ENCODE data around the gene SHMT1. TPM values are rescaled to one million over a fixed set of nuclear protein-coding genes. Genes with fewer than 3 reads are reported as not detected.
"Not testable (repeated sequence)": the region's sequence is repeated elsewhere in the genome, so short reads cannot be mapped to it uniquely, and the experiment has no call there.

SHMT1 gene
- total RNA-seq, result 19.2 to 22.4 TPM (median 20.5 TPM) in 3 replicates

DNA sequence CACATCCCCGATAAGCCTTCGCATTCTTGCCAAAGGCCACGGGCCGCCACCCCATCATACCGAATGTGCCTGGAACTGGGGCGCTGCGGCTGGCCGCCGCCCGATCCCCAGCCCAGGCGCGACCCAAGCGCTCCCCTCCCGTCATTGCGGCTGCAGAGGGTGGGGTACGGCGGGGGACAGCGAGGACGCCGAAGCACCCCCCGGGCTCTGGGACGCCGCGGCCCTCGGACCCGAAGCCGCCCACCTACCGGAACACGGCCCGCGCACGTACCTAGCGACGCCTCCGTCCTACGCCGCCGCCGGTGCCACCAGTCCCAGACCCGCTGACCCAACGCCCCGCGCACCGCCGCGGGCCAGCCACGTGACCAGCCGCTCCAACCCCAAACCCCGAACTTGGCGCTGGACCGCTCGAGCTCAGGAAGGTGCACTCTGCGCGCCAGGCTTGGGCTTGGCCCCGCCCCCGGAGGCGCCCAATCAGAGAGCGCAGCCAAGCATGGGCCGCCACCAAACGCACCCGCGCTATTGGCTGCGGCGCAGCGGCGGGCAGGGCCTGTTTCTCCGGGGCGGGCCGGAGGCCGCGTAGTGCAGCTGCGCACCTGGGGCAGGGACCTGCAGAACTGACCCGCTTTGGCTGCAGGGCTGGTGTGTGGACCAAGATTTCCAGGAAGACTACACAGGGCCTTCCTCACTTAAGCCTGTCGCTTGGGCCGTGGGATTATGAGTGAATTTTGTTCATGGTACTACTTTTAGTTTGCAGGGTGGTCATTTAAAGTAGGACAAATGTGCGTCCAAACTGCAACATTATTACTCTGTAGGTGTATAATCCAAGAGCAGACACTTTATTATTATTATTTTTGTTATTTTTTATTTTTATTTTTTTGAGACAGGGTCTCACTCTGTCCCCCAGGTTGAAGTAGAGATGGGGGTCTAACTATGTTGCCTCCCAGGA, at the start of gene SHMT1:
SHMT1 (minus strand) TSS at position 450 of the 949 bp plus-strand sequence. CDS start 7,569 bp downstream, outside the sequence.
- H3K27me3 Mint-ChIP-seq (ENCODE audit: low read depth), result no peaks in the 10 kb centered on the region
- TF ChIP-seq, protein P1, sequence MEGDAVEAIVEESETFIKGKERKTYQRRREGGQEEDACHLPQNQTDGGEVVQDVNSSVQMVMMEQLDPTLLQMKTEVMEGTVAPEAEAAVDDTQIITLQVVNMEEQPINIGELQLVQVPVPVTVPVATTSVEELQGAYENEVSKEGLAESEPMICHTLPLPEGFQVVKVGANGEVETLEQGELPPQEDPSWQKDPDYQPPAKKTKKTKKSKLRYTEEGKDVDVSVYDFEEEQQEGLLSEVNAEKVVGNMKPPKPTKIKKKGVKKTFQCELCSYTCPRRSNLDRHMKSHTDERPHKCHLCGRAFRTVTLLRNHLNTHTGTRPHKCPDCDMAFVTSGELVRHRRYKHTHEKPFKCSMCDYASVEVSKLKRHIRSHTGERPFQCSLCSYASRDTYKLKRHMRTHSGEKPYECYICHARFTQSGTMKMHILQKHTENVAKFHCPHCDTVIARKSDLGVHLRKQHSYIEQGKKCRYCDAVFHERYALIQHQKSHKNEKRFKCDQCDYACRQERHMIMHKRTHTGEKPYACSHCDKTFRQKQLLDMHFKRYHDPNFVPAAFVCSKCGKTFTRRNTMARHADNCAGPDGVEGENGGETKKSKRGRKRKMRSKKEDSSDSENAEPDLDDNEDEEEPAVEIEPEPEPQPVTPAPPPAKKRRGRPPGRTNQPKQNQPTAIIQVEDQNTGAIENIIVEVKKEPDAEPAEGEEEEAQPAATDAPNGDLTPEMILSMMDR (IDR thresholded peaks at IDR 0.05; ENCODE audit: unreplicated experiment), result no peak
- no peaks in the 10 kb centered on the region for H3K36me3 Mint-ChIP-seq
- H3K27ac Mint-ChIP-seq, result peak within 1 kb of the TSS; percentile 50
- peak; percentile 83 to 90 for DNase-seq (ENCODE audit: low spot score in 2 of 2, unreplicated experiment in 2 of 2)
- no peaks in the 10 kb centered on the region for H3K9me3 Mint-ChIP-seq
- peak within 1 kb of the TSS; percentile 86 for H3K4me3 Mint-ChIP-seq
- H3K4me1 Mint-ChIP-seq, result peaks cover 15% of the 10 kb centered on the region

DNA sequence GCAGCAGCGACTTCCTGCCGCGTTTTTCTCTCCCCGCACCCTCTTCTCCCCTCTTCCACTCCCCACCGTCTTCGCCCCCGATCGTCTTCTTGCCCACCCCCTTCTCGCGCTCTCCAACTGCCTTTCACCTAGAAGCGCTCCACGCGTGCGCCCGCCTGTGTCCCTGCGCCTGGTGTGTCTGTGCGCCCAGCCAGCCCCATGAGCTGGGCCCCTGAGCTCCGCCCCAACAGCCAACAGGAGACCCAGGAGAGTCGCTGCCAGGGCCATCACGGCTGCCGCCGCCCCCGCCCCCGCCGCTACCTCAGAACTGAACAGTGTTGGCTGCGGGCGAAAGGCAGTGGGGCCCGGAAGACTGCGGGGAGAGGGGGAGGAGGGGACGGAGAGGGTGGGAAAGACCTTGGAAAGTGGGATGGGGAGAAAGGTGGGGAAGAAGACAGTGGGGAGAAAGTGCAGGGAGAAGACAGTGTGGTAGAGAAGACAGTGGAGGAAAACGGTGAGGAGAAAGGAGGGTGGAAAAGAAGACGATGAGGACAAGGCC, 48.7 kb upstream of the SHMT1 start:
- H3K9me3 Mint-ChIP-seq; H3K27me3 Mint-ChIP-seq (ENCODE audit: low read depth); H3K27ac Mint-ChIP-seq; H3K36me3 Mint-ChIP-seq; DNase-seq (ENCODE audit: low spot score in 2 of 2, unreplicated experiment in 2 of 2): not testable (repeated sequence)
- Mint-ChIP-seq H3K4me1 (peaks cover 21% of the 10 kb centered on the region), H3K4me3 (peak overlapping the region; percentile 88)

DNA sequence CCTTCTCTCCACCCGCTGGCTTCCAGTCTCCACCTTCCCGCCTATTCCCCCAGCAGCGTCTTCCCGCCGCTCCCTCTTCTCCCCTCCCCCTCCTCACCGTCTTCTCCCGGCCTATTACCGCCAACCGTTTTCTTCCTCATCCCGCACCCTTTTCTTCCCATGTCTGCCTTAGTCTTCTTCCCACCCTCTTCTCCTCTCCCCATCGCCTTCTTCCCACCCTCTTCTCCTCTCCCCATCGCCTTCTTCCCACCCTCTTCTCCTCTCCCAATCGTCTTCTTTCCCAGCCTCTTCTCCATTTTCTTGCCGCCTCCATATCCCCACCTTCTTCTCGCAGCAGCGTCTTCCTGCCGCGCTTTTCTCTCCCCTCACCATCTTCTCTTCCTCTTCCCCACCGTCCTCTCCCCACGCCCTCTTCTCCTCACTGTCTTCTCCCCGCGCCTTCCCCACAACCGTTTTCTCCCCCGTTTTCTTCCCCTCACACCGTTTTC, 48.1 kb upstream of the SHMT1 start:
- Mint-ChIP-seq H3K4me3 (peak overlapping the region; percentile 88), H3K4me1 (peaks cover 21% of the 10 kb centered on the region), H3K27ac (peak overlapping the region; percentile 96)
- peak in 1 of 2 experiments; percentile 64 for DNase-seq (ENCODE audit: low spot score in 2 of 2, unreplicated experiment in 2 of 2)
- H3K9me3 Mint-ChIP-seq; H3K36me3 Mint-ChIP-seq; H3K27me3 Mint-ChIP-seq (ENCODE audit: low read depth): not testable (repeated sequence)

DNA sequence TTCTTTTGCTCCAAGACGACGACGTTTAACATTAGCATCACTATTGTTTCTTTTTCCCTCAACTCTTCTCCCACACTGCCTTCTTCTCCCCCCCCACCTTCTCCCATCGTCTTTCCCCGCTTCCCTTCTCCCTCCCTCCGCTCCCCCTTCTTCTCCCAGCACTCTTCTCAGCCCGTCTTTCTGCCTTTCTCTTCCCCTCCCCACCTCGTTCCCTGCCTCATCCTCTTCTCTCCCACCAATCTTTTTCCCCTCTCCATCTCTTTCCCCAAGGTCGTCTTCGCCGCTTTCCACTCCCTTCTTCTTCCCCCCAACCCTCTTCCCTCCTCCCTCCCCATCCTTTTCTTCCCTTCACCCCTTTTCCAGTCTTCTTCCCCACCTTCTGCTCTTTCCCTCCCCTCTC, 47.4 kb upstream of the SHMT1 start:
- H3K36me3 Mint-ChIP-seq; H3K9me3 Mint-ChIP-seq; H3K27me3 Mint-ChIP-seq (ENCODE audit: low read depth); DNase-seq (ENCODE audit: low spot score in 2 of 2, unreplicated experiment in 2 of 2): not testable (repeated sequence)
- Mint-ChIP-seq H3K4me3 (peak overlapping the region; percentile 88), H3K4me1 (peaks cover 21% of the 10 kb centered on the region), H3K27ac (peak overlapping the region; percentile 96)

DNA sequence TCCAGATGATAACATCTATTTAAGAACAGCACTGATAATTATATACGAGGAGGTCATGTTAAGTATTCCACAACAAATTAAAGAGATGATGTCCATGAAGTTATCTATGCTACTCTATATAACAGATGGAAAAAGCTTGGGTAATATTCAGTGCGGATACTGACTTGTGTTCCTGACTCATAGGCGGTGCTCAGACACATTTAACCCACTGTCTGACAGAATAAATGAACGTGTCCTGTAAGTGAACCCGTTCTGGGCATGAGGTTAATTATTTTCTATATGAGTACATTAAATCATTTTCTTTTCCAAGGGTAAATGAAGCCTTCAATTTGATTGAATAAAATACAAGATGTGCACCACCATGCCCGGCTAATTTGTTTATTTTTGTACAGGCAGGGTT, 46.0 kb upstream of the SHMT1 start:
- not testable (repeated sequence) for H3K9me3 Mint-ChIP-seq; DNase-seq (ENCODE audit: low spot score in 2 of 2, unreplicated experiment in 2 of 2); H3K27me3 Mint-ChIP-seq (ENCODE audit: low read depth); H3K36me3 Mint-ChIP-seq
- Mint-ChIP-seq H3K4me1 (peaks cover 21% of the 10 kb centered on the region), H3K27ac (peak overlapping the region; percentile 76), H3K4me3 (peak overlapping the region; percentile 60)

DNA sequence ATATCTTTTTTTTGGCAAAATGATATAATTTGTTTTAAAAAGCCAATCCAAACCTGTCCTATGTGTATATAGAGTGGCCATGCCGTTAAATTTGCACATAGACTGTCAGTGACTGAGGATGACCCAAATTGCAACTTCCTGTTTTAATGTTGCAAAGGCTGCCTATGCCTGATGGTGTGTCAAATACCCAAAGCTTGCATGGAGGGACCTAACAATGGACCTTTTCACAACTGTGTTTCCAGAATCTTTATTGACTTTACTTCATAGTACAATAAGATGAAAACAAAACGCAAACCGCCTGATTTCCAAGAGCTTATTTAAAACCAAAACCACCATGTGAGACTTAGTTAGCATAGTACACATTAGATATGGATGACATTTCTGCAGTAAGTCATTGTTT, 45.6 kb upstream of the SHMT1 start:
- Mint-ChIP-seq H3K4me1 (peaks cover 21% of the 10 kb centered on the region), H3K27ac (peak overlapping the region; percentile 32), H3K4me3 (peak overlapping the region; percentile 60)
- not testable (repeated sequence) for H3K27me3 Mint-ChIP-seq (ENCODE audit: low read depth); H3K9me3 Mint-ChIP-seq; H3K36me3 Mint-ChIP-seq; DNase-seq (ENCODE audit: low spot score in 2 of 2, unreplicated experiment in 2 of 2)

DNA sequence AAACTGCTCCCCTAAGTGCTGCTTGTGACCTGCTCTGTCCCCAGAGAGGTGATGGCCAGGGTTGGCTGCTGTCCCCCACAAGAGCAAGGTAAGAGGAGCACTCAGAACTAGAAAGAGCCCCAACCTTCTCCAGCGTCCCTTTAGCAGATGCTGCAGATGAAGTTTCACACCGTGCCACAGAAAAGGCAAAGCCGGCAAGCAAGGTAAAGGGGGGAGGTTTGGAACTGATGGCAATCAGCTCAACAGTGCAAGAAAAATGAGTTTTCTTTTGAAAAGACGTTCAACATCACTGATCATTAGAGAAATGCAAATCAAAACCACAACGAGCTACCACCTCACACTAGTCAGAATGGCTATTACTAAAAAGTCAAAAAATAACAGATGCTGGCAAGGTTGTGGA, 40.3 kb upstream of the SHMT1 start:
- H3K4me1 Mint-ChIP-seq; H3K27ac Mint-ChIP-seq; H3K36me3 Mint-ChIP-seq; H3K4me3 Mint-ChIP-seq; H3K9me3 Mint-ChIP-seq; DNase-seq (ENCODE audit: low spot score in 2 of 2, unreplicated experiment in 2 of 2); H3K27me3 Mint-ChIP-seq (ENCODE audit: low read depth): not testable (repeated sequence)

DNA sequence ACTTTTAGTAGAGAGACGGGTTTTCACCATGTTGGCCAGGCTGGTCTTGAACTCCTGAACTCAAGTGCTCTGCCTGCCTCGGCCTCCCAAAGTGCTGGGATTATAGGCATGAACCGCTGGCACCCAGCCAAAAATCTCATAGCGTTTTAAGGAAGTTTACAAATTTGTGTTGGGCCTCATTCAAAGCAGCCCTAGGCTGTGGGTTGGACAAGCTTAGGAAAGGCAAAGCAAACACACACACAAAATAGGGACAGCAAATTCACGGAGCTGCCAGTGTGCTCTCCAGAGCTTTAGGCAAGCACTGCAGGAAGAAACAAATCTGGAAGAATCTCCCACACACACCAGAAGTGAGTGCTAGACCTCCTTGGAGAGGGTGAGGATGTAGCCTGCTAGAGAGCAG, 39.8 kb upstream of the SHMT1 start:
- not testable (repeated sequence) for DNase-seq (ENCODE audit: low spot score in 2 of 2, unreplicated experiment in 2 of 2); H3K4me3 Mint-ChIP-seq; H3K27ac Mint-ChIP-seq; H3K4me1 Mint-ChIP-seq; H3K27me3 Mint-ChIP-seq (ENCODE audit: low read depth); H3K36me3 Mint-ChIP-seq; H3K9me3 Mint-ChIP-seq

DNA sequence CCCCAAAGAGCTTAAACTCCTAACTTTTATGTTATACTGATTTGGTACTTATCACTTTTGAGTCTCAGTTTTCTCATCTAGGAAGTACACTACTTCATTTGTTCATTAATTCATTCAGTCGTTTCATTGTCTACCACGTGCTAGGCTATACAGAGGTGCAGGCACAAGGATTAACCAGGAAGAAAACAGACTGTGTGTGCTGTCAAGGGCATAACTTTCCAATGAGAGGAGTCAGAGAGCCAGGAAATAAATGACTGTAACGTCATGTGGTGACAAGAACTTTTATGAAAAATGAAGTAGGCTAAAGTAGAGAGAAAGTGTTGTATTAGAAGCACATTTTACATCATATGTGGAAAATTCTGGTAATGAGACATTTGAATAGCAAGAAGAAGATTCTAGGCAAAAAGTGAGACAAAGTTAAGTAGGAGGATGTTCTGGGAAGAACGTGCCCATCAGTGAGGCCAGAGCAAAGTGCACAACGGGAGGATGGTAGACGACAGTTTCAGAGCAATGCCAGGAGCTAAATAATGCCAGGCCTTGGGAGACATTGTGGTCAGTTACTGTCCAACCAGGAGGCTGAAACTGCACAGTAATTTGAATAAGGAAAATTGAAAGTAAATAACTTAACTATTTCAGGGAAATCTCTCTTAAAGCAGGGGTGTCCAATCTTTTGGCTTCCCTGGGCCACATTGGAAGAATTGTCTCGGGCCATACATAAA, 38.7 kb upstream of the SHMT1 start:
- not testable (repeated sequence) for H3K27me3 Mint-ChIP-seq (ENCODE audit: low read depth); DNase-seq (ENCODE audit: low spot score in 2 of 2, unreplicated experiment in 2 of 2); H3K4me3 Mint-ChIP-seq; H3K27ac Mint-ChIP-seq; H3K9me3 Mint-ChIP-seq; H3K4me1 Mint-ChIP-seq; H3K36me3 Mint-ChIP-seq

DNA sequence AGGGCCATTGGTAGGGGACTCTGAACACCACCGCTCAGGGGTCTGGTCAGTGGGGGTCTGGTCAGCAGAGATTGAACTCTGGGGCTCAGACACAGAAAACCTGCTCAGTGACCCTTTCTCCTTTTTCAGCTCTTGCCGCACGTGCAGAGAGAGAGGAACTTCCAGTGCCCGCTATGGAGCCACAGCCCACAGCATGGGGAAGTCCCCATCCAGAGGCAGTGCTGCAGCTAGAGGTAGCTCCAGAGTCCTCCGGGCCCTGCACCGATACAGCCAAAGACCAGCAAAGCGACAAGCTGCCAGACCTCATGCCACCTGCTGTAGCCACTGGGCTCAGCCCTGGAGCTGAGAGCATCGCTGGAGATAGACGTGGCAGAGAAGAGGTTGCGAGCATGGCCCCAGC, 25.4 kb upstream of the SHMT1 start:
- H3K27ac Mint-ChIP-seq; H3K27me3 Mint-ChIP-seq (ENCODE audit: low read depth); H3K4me1 Mint-ChIP-seq; H3K36me3 Mint-ChIP-seq; DNase-seq (ENCODE audit: low spot score in 2 of 2, unreplicated experiment in 2 of 2); H3K9me3 Mint-ChIP-seq; H3K4me3 Mint-ChIP-seq: not testable (repeated sequence)

DNA sequence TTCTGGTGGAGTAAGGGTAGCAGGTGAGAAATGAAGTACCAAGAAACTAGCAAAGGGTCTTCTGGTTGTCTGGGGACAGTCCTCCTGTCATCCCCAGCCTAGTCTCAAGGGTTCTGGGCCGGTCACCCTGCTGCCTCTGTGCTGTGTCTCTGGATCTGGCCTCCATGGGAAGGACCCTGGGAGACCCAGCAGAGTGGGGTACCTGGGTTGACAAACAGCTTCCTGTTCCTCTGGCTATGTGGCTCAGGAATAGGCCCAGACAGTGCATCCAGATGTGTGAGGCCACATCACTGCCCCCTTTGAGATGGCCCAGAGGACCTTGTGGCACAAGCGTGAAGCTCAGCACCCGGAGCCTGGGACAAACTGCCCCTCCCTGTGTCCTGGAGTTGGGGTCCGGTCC, 24.9 kb upstream of the SHMT1 start:
- not testable (repeated sequence) for H3K27ac Mint-ChIP-seq; H3K9me3 Mint-ChIP-seq; H3K36me3 Mint-ChIP-seq; H3K4me3 Mint-ChIP-seq; DNase-seq (ENCODE audit: low spot score in 2 of 2, unreplicated experiment in 2 of 2); H3K27me3 Mint-ChIP-seq (ENCODE audit: low read depth); H3K4me1 Mint-ChIP-seq

DNA sequence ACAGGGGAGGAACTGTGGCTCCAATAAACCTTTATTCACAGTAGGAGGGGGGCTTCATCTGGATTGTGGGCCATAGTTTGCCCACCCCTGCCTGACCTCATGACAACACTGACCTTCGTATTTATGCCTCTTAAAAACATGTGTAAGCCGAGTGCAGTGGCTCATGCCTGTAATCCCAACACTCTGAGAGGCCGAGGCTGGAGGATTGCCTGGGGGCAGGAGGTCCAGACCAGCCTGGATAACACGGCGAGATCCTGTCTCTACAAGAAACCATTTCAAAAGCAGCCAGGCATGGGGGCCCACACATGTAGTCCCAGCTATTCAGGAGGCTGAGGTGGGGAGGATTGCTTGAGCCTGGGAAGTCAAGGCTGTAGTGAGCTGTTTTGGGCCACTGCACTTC, 24.2 kb upstream of the SHMT1 start:
- H3K27ac Mint-ChIP-seq; H3K4me1 Mint-ChIP-seq; H3K36me3 Mint-ChIP-seq; H3K9me3 Mint-ChIP-seq; H3K27me3 Mint-ChIP-seq (ENCODE audit: low read depth); H3K4me3 Mint-ChIP-seq; DNase-seq (ENCODE audit: low spot score in 2 of 2, unreplicated experiment in 2 of 2): not testable (repeated sequence)

DNA sequence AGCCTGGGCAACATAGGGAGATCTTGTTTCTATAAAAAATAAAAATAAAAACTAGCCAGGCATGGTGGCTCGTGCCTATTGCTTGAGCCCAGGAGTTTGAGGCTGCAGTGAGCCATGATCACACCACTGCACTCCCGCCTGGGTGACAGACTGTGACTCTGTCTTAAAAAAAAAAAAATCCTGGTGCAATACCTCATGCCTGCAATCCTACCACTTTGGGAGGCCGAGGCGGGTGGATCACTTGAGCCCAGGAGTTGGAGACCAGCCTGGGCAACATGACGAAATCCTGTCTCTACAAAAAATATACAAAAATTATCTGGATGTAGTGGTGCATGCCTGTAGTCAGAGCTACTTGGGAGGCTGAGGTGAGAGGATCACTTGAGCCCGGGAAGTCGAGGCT, 20.9 kb upstream of the SHMT1 start:
- not testable (repeated sequence) for H3K4me3 Mint-ChIP-seq; H3K9me3 Mint-ChIP-seq; DNase-seq (ENCODE audit: low spot score in 2 of 2, unreplicated experiment in 2 of 2); H3K27me3 Mint-ChIP-seq (ENCODE audit: low read depth); H3K36me3 Mint-ChIP-seq; H3K27ac Mint-ChIP-seq; H3K4me1 Mint-ChIP-seq

Measured in mesothelial cell of epicardium (in vitro differentiated cells).